H1 (cell line): ENCODE data around the gene ANKS1A. TPM values are rescaled to one million over a fixed set of nuclear protein-coding genes. Genes with fewer than 3 reads are reported as not detected.

Experiments
- CBX8 ChIP-seq: fragments of 300-800, 300-1000 bp; sonication (generic); IDR thresholded peaks from 2 replicates; pipeline ENCODE4 v1.7.1; 2016; ENCODE audit warnings: low read depth, low read length, borderline replicate concordance
- CEBPB ChIP-seq: IDR thresholded peaks from 2 replicates; pipeline ENCODE4 v1.6.1; 2012; ENCODE audit warnings: low read depth, low read length
- EGR1 ChIP-seq: IDR thresholded peaks from 2 replicates; pipeline ENCODE4 v1.6.1; 2011; ENCODE audit warnings: low read depth, low read length, borderline replicate concordance
- RNF2 ChIP-seq: fragments of 200-900, 300-1000 bp; sonication (generic); IDR thresholded peaks from 2 replicates; pipeline ENCODE4 v1.7.1; 2016; ENCODE audit warnings: borderline replicate concordance, low read depth, mild to moderate bottlenecking, antibody characterized with exemption, low read length; ENCODE audit not compliant: poor library complexity, severe bottlenecking; ENCODE audit errors: missing control alignments
- SP2 ChIP-seq: IDR thresholded peaks from 2 replicates; pipeline ENCODE4 v1.6.1; 2012; ENCODE audit warnings: mild to moderate bottlenecking, low read length, inconsistent platforms
- SP4 ChIP-seq: IDR thresholded peaks from 2 replicates; pipeline ENCODE4 v1.6.1; 2012; ENCODE audit warnings: low read length, inconsistent platforms
- ZNF274 ChIP-seq: IDR thresholded peaks from 2 replicates; pipeline ENCODE4 v1.7.0; 2012; ENCODE audit warnings: low read length, borderline replicate concordance; ENCODE audit errors: extremely low read depth
- polyA plus RNA-seq, 7 experiments: library from polyadenylated mRNA; depleted of rRNA in 3 of 7; stranded (reverse) in 5 of 7; unstranded in 2 of 7; fragments of >200 nt in 5 of 7; fragments of 200-250 nt in 2 of 7; gene quantifications; 1 replicate in 5 of 7; 2 replicates in 1 of 7; 4 replicates in 1 of 7; pipeline versions ENCODE4 v1.2.1 to v1.2.3, GENCODE V29; 2011 to 2013; ENCODE audit warnings: missing spikeins in 2 of 7, mixed read lengths in 2 of 7
- total RNA-seq: library from RNA; stranded (reverse); fragmentation: NEBNext Ultra II Directional; extraction: Animal tissue kit (Norgen Biotek cat#: 25700); gene quantifications from 2 replicates; pipeline ENCODE4 v1.2.1, GENCODE V29; 2021
- TF ChIP-seq, protein P1 (sequence below): fragments of 300-600 bp; sonication (generic); IDR thresholded peaks from 2 replicates; pipeline ENCODE4 v1.7.1; 2012; ENCODE audit warnings: low read length, moderate library complexity, mild to moderate bottlenecking, inconsistent platforms; ENCODE audit not compliant: insufficient replicate concordance
- TF ChIP-seq, protein P2 (sequence below), 3 experiments: IDR thresholded peaks; 1 replicate in 2 of 3; 2 replicates in 1 of 3; pipeline versions ENCODE4 v1.5.1 to v1.6.1; 2011; ENCODE audit warnings: low read length in 3 of 3, mild to moderate bottlenecking in 3 of 3, inconsistent platforms in 2 of 3, low read depth in 1 of 3, moderate library complexity in 1 of 3; ENCODE audit not compliant: insufficient read depth in 1 of 3; ENCODE audit errors: control extremely low read depth in 1 of 3

ANKS1A gene
- total and polyA plus RNA-seq, 2 of the 8 experiments (the other 6 are each of a cell fraction or from before 2014, with no cell fraction given) = 9.8 to 30.9 TPM

DNA sequence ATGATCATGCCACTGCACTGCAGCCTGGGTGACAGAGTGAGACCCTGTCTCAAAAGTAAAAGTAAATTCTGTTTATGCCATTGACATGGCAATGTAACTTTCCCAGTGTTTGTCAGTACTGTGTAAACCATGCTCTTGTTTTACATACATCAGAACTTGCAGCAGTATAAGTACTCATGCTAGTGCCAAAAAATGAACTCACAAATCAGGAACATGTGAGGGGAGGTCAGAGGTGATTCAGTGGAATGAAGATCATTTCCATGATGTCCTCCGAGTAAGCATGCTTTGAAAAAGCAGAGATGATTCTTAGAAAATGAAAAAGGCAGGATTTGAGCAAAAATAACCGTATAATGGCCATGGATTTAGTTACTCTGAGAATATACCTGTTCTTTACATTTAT lies 81.9 kb downstream of the ANKS1A start (continued):
- TF ChIP-seq, protein P1, sequence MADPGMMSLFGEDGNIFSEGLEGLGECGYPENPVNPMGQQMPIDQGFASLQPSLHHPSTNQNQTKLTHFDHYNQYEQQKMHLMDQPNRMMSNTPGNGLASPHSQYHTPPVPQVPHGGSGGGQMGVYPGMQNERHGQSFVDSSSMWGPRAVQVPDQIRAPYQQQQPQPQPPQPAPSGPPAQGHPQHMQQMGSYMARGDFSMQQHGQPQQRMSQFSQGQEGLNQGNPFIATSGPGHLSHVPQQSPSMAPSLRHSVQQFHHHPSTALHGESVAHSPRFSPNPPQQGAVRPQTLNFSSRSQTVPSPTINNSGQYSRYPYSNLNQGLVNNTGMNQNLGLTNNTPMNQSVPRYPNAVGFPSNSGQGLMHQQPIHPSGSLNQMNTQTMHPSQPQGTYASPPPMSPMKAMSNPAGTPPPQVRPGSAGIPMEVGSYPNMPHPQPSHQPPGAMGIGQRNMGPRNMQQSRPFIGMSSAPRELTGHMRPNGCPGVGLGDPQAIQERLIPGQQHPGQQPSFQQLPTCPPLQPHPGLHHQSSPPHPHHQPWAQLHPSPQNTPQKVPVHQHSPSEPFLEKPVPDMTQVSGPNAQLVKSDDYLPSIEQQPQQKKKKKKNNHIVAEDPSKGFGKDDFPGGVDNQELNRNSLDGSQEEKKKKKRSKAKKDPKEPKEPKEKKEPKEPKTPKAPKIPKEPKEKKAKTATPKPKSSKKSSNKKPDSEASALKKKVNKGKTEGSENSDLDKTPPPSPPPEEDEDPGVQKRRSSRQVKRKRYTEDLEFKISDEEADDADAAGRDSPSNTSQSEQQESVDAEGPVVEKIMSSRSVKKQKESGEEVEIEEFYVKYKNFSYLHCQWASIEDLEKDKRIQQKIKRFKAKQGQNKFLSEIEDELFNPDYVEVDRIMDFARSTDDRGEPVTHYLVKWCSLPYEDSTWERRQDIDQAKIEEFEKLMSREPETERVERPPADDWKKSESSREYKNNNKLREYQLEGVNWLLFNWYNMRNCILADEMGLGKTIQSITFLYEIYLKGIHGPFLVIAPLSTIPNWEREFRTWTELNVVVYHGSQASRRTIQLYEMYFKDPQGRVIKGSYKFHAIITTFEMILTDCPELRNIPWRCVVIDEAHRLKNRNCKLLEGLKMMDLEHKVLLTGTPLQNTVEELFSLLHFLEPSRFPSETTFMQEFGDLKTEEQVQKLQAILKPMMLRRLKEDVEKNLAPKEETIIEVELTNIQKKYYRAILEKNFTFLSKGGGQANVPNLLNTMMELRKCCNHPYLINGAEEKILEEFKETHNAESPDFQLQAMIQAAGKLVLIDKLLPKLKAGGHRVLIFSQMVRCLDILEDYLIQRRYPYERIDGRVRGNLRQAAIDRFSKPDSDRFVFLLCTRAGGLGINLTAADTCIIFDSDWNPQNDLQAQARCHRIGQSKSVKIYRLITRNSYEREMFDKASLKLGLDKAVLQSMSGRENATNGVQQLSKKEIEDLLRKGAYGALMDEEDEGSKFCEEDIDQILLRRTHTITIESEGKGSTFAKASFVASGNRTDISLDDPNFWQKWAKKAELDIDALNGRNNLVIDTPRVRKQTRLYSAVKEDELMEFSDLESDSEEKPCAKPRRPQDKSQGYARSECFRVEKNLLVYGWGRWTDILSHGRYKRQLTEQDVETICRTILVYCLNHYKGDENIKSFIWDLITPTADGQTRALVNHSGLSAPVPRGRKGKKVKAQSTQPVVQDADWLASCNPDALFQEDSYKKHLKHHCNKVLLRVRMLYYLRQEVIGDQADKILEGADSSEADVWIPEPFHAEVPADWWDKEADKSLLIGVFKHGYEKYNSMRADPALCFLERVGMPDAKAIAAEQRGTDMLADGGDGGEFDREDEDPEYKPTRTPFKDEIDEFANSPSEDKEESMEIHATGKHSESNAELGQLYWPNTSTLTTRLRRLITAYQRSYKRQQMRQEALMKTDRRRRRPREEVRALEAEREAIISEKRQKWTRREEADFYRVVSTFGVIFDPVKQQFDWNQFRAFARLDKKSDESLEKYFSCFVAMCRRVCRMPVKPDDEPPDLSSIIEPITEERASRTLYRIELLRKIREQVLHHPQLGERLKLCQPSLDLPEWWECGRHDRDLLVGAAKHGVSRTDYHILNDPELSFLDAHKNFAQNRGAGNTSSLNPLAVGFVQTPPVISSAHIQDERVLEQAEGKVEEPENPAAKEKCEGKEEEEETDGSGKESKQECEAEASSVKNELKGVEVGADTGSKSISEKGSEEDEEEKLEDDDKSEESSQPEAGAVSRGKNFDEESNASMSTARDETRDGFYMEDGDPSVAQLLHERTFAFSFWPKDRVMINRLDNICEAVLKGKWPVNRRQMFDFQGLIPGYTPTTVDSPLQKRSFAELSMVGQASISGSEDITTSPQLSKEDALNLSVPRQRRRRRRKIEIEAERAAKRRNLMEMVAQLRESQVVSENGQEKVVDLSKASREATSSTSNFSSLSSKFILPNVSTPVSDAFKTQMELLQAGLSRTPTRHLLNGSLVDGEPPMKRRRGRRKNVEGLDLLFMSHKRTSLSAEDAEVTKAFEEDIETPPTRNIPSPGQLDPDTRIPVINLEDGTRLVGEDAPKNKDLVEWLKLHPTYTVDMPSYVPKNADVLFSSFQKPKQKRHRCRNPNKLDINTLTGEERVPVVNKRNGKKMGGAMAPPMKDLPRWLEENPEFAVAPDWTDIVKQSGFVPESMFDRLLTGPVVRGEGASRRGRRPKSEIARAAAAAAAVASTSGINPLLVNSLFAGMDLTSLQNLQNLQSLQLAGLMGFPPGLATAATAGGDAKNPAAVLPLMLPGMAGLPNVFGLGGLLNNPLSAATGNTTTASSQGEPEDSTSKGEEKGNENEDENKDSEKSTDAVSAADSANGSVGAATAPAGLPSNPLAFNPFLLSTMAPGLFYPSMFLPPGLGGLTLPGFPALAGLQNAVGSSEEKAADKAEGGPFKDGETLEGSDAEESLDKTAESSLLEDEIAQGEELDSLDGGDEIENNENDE = no peak
- TF ChIP-seq CEBPB (no peak), RNF2 (no peak), ZNF274 (no peak), SP4 (no peak), CBX8 (no peak), SP2 (no peak), EGR1 (no peak)
- TF ChIP-seq, protein P2, sequence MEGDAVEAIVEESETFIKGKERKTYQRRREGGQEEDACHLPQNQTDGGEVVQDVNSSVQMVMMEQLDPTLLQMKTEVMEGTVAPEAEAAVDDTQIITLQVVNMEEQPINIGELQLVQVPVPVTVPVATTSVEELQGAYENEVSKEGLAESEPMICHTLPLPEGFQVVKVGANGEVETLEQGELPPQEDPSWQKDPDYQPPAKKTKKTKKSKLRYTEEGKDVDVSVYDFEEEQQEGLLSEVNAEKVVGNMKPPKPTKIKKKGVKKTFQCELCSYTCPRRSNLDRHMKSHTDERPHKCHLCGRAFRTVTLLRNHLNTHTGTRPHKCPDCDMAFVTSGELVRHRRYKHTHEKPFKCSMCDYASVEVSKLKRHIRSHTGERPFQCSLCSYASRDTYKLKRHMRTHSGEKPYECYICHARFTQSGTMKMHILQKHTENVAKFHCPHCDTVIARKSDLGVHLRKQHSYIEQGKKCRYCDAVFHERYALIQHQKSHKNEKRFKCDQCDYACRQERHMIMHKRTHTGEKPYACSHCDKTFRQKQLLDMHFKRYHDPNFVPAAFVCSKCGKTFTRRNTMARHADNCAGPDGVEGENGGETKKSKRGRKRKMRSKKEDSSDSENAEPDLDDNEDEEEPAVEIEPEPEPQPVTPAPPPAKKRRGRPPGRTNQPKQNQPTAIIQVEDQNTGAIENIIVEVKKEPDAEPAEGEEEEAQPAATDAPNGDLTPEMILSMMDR (IDR thresholded peaks at IDR 0.05; ENCODE audit: control extremely low read depth in 1 of 3, insufficient read depth in 1 of 3, low read depth in 1 of 3, low read length in 3 of 3) = no peak
